HT-29 (cell line): ENCODE measurements around the gene CD69. TPM values are rescaled to one million over a fixed set of nuclear protein-coding genes. Genes with fewer than 3 reads are reported as not detected.
"Not testable (repeated sequence)": the region's sequence is repeated elsewhere in the genome, so short reads cannot be mapped to it uniquely, and the experiment has no call there.

ENCODE experiments used
- DNase-seq: peaks from one replicate; pipeline ENCODE4 v3.0.0-alpha.2; 2015; ENCODE audit warnings: low spot score
- total RNA-seq: library from RNA; depleted of rRNA; stranded (reverse); fragments of >200 nt; shearing (Covaris generic); gene quantifications from 2 replicates; pipeline ENCODE4 v1.2.3, GENCODE V29; 2014; rRNA removed

CD69 gene
- total RNA-seq, 1 experiment from 2014 or later: not detected

- DNase-seq: peak; percentile 6
Measured at GRCh38 chr12:9721394-9722092, 39.2 kb downstream of the CD69 start.

GRCh38 chr12:9719790-9720189 lies 40.9 kb downstream of the CD69 start:
- DNase-seq: no peak

GRCh38 chr12:9718968-9719367 lies 41.7 kb downstream of the CD69 start:
- peak; percentile 11 for DNase-seq

GRCh38 chr12:9717070-9717925 lies 43.4 kb downstream of the CD69 start:
- no peak for DNase-seq

- DNase-seq: not testable (repeated sequence)
Measured at GRCh38 chr12:9713032-9713558, 47.6 kb downstream of the CD69 start.

- no peak for DNase-seq
Measured at GRCh38 chr12:9711664-9712063, 49.0 kb downstream of the CD69 start.

- DNase-seq: no peak
Measured at GRCh38 chr12:9710584-9711375, 49.9 kb downstream of the CD69 start.

- DNase-seq: no peak
Measured at GRCh38 chr12:9708853-9709252, 51.8 kb downstream of the CD69 start.

- DNase-seq: peak; percentile 51
Measured at GRCh38 chr12:9707864-9708808, 52.6 kb downstream of the CD69 start.

GRCh38 chr12:9707356-9707755 lies 53.3 kb downstream of the CD69 start:
- no peak for DNase-seq

- DNase-seq: no peak
Measured at GRCh38 chr12:9706086-9706685, 54.5 kb downstream of the CD69 start.

- DNase-seq: not testable (repeated sequence)
Measured at GRCh38 chr12:9704561-9704960, 56.1 kb downstream of the CD69 start.

Other genes with a start within 250 kb of the CD69 start
- gene KLRB1, start 153.0 kb downstream of the CD69 start, total RNA-seq: not detected in 2 replicates
- 0.03 and 0.37 TPM in 2 replicates for gene CLEC2D, start 91.2 kb downstream of the CD69 start, total RNA-seq
- not detected in 2 replicates for gene CLECL1, start 27.8 kb downstream of the CD69 start, total RNA-seq
- not detected in 2 replicates for gene KLRF1, start 66.6 kb upstream of the CD69 start, total RNA-seq
- not detected in 2 replicates for gene CLEC2B, start 108.5 kb upstream of the CD69 start, total RNA-seq
- not detected in 2 replicates for gene KLRF2, start 120.6 kb upstream of the CD69 start, total RNA-seq
- gene CLEC2A, start 171.5 kb upstream of the CD69 start, total RNA-seq: not detected in 2 replicates
- gene CLEC12A, start 210.5 kb upstream of the CD69 start, total RNA-seq: not detected in 2 replicates
- gene CLEC1B, start 238.2 kb upstream of the CD69 start, total RNA-seq: not detected in 2 replicates
- not detected in 2 replicates for gene CLEC12B, start 249.7 kb upstream of the CD69 start, total RNA-seq